HepG2 (cell line): ENCODE measurements around the gene SELENOI. TPM values are rescaled to one million over a fixed set of nuclear protein-coding genes. Genes with fewer than 3 reads are reported as not detected.

Experiments
- ATAC-seq: fragments of 200-7000 bp; cut with Tn5 transposase; 3 replicates; pipeline ENCODE4 v1.9.1; 2020; ENCODE audit warnings: mild to moderate bottlenecking, moderate library complexity
- BruUV-seq: library from RNA; stranded (reverse); fragments of 400-500 nt; replicated peaks from 2 replicates; lab custom pipeline; 2021; lab: Mats Ljungman, UMichigan
- CTCF ChIA-PET: fragments of 300-600 bp; formaldehyde crosslinking; extraction: SDS; loops from one replicate; lab custom pipeline; 2021; ENCODE audit warnings: low total read pairs, inconsistent platforms, low intra/inter-chr PET ratio; lab: Yijun Ruan, JAX
- POLR2A ChIA-PET: fragments of 350-600 bp; sonication (Branson Sonifier 250); formaldehyde crosslinking; loops from one replicate; lab custom pipeline; 2020; ENCODE audit warnings: antibody characterized with exemption, inconsistent platforms; lab: Yijun Ruan, JAX
- DNase-seq: peaks from one replicate; pipeline ENCODE4 v3.0.0-alpha.2; 2015; ENCODE audit warnings: low spot score
- FAIRE-seq: peaks from 3 replicates; lab custom pipeline; 2011; peaks lifted over from hg19 to GRCh38; lab: Jason Lieb, UNC
- H2AFZ ChIP-seq: one replicate; pipeline ENCODE4 v1.6.1; 2011; ENCODE audit warnings: low read length, inconsistent platforms
- H3K27ac ChIP-seq: fragments of 300-600 bp; 3 replicates; pipeline ENCODE4 v1.8.0; 2011; ENCODE audit warnings: mixed run types, mild to moderate bottlenecking, mixed read lengths, low read length, inconsistent platforms; ENCODE audit not compliant: insufficient read depth; ENCODE audit errors: extremely low read length
- H3K27me3 ChIP-seq, 2 experiments: fragments of 200-600 bp in 1 of 2; 2 replicates in 1 of 2; 3 replicates in 1 of 2; pipeline versions ENCODE4 v1.6.0 to v1.8.0; 2011; ENCODE audit warnings: low read length in 2 of 2, mild to moderate bottlenecking in 2 of 2, moderate library complexity in 2 of 2, inconsistent platforms in 1 of 2; ENCODE audit not compliant: insufficient read depth in 2 of 2, control insufficient read depth in 1 of 2
- H3K36me3 ChIP-seq, 2 experiments: fragments of 200-600 bp in 1 of 2; replicated peaks in 1 of 2; 2 replicates in 1 of 2; 3 replicates in 1 of 2; pipeline versions ENCODE4 v1.5.1 to v1.8.0; 2011; ENCODE audit warnings: low read length in 2 of 2, inconsistent platforms in 1 of 2; ENCODE audit not compliant: insufficient read depth in 2 of 2, control insufficient read depth in 1 of 2
- H3K4me1 ChIP-seq: 2 replicates; pipeline ENCODE4 v1.5.1; 2012; ENCODE audit warnings: low read length, inconsistent platforms; ENCODE audit not compliant: insufficient read depth
- H3K4me2 ChIP-seq: 2 replicates; pipeline ENCODE4 v1.6.0; 2011; ENCODE audit warnings: low read depth, low read length, inconsistent platforms
- H3K4me3 ChIP-seq, 3 experiments: fragments of 200-600 bp in 1 of 3; sonication (generic), shearing (Covaris generic) in 1 of 3; replicated peaks in 1 of 3; 2 replicates each; pipeline ENCODE4 v1.5.1; 2011 to 2016; ENCODE audit warnings: low read length in 3 of 3, inconsistent platforms in 2 of 3, low read depth in 2 of 3, mild to moderate bottlenecking in 2 of 3, control low read depth in 1 of 3, mixed read lengths in 1 of 3; ENCODE audit not compliant: insufficient read depth in 1 of 3
- H3K79me2 ChIP-seq: one replicate; pipeline ENCODE4 v1.6.1; 2011; ENCODE audit warnings: low read length, inconsistent platforms; ENCODE audit not compliant: insufficient read depth
- H3K9ac ChIP-seq: 2 replicates; pipeline ENCODE4 v1.6.0; 2011; ENCODE audit warnings: mild to moderate bottlenecking, low read depth, low read length, inconsistent platforms; ENCODE audit not compliant: insufficient read depth
- H3K9me3 ChIP-seq: 2 replicates; pipeline ENCODE4 v1.5.1; 2012; ENCODE audit warnings: mild to moderate bottlenecking, low read length
- H4K20me1 ChIP-seq: 2 replicates; pipeline ENCODE4 v1.6.0; 2011; ENCODE audit warnings: inconsistent platforms, mild to moderate bottlenecking, low read length, moderate library complexity; ENCODE audit not compliant: insufficient read depth
- FOXK2 ChIP-seq: fragments of 450-650 bp; IDR thresholded peaks from 2 replicates; pipeline ENCODE4 v1.6.1; 2016
- NR2F6 ChIP-seq, 2 experiments: IDR thresholded peaks; 2 replicates each; pipeline ENCODE4 v1.6.1; 2016; ENCODE audit warnings: antibody characterized with exemption in 1 of 2, mild to moderate bottlenecking in 1 of 2
- SMC3 ChIP-seq: IDR thresholded peaks from 2 replicates; pipeline ENCODE4 v1.6.1; 2011; ENCODE audit warnings: low read length, improper control_type of control experiment
- STAG1 ChIP-seq: sonication (generic); formaldehyde crosslinking; IDR thresholded peaks from 2 replicates; pipeline ENCODE4 v1.4.0; 2020; ENCODE audit warnings: missing genetic modification reagents
- SUZ12 ChIP-seq: fragments of 150-350 bp; IDR thresholded peaks from 2 replicates; pipeline ENCODE4 v1.6.1; 2014; ENCODE audit warnings: low read depth, low read length
- TRIM22 ChIP-seq: fragments of 450-650 bp; IDR thresholded peaks from 2 replicates; pipeline ENCODE4 v1.6.1; 2017
- ZHX2 ChIP-seq, 2 experiments: sonication (generic) in 1 of 2; formaldehyde crosslinking in 1 of 2; IDR thresholded peaks; 2 replicates each; pipeline versions ENCODE4 v1.6.1 to v1.9.0; 2014 to 2022; ENCODE audit warnings: antibody characterized with exemption in 1 of 2, borderline replicate concordance in 1 of 2, inconsistent platforms in 1 of 2, low read depth in 1 of 2, missing genetic modification reagents in 1 of 2
- ZNF335 ChIP-seq: sonication (generic); formaldehyde crosslinking; IDR thresholded peaks from 2 replicates; pipeline ENCODE4 v1.4.0; 2020; ENCODE audit warnings: missing genetic modification reagents
- ZNF512B ChIP-seq: sonication (generic); formaldehyde crosslinking; IDR thresholded peaks from 2 replicates; pipeline ENCODE4 v1.5.1; 2020; ENCODE audit warnings: missing genetic modification reagents, mild to moderate bottlenecking, borderline replicate concordance
- ZNF580 ChIP-seq: IDR thresholded peaks from 2 replicates; pipeline ENCODE4 v1.6.1; 2016; ENCODE audit warnings: low read depth, borderline replicate concordance
- WGBS: methylation state at CpG from one replicate; pipeline ENCODE4 v1.1.6; 2017; ENCODE audit warnings: low lambda C conversion rate; 5-methylcytosine and 5-hydroxymethylcytosine counted together
- in situ Hi-C: cut with HindIII; loops from 2 replicates; pipeline ENCODE4 v1.10.0; 2017; ENCODE audit warnings: low pct_unique_long_range_greater_than_20kb; ENCODE audit not compliant: extremely low pct_ligation_motif_present
- intact Hi-C: fragments of 100-400 bp; cut with micrococcal nuclease; formaldehyde crosslinking; loops from one replicate; pipeline ENCODE4 v1.10.0; 2022; ENCODE audit not compliant: unreplicated experiment
- polyA plus RNA-seq, 8 experiments: library from polyadenylated mRNA; depleted of rRNA in 3 of 8; stranded (reverse) in 7 of 8; unstranded in 1 of 8; fragments of >200 nt; fragmentation: Illumina TruSeq in 4 of 8; extraction: Trizol in 4 of 8; gene quantifications; 2 replicates each; pipeline versions ENCODE4 v1.2.1 to v1.2.3, GENCODE V29; 2011 to 2016; ENCODE audit warnings: low read depth in 4 of 8, missing spikeins in 1 of 8, mixed read lengths in 1 of 8; ENCODE audit not compliant: insufficient read depth in 1 of 8
- total RNA-seq, 5 experiments: library from RNA; depleted of rRNA; stranded (reverse); fragments of >200 nt; fragmentation: Illumina TruSeq; extraction: Trizol; gene quantifications; 2 replicates each; pipeline ENCODE4 v1.2.3, GENCODE V29; 2016; ENCODE audit warnings: low read depth in 1 of 5

Gene SELENOI
- total and polyA plus RNA-seq, 2 of the 13 experiments (the other 11 are each of a cell fraction or from before 2014, with no cell fraction given): 27.7 to 60.3 TPM

GRCh38 chr2:26314243-26314642 is 31.7 kb upstream of the SELENOI start (continued):
- TF ChIP-seq TRIM22 (no peak), NR2F6 (IDR thresholded peaks at IDR 0.05) (no peak), NR2F6 (CRISPR knock-in tag; IDR thresholded peaks at IDR 0.05) (peak; percentile 59), SMC3 (peak; percentile 30; the same call in 1 of the 2 replicates)

- no peak overlapping the region for H3K4me3 ChIP-seq
- no peak overlapping the region for H3K27ac ChIP-seq
- H3K79me2 ChIP-seq: no peaks in the 10 kb centered on the region
- WGBS: 4% methylated on average over 2 of the region's 2 CpGs
- in situ Hi-C loops (loop anchor here (5.0 kb wide), 1 partner anchor 151 kb away; no protein-coding TSS in a partner anchor), intact Hi-C loops (loop anchor here (2.0 kb wide), 2 partner anchors 15 to 153 kb away; no protein-coding TSS in a partner anchor)
- ChIA-PET CTCF (interaction anchor here (1.5 to 2.0 kb wide), 2 partner anchors 14 to 153 kb away, joined by 8 to 9 read pairs; no protein-coding TSS in a partner anchor), POLR2A (interaction anchor here (1.4 kb wide), 1 partner anchor 152 kb away, joined by 3 read pairs; no protein-coding TSS in a partner anchor)
- H3K9me3 ChIP-seq: no peaks in the 10 kb centered on the region
- no TSS peak for BruUV-seq
- peak; percentile 30; the same call in 2 of the 3 replicates for ATAC-seq
- H2AFZ ChIP-seq: no peak overlapping the region
- no peak overlapping the region for H3K4me2 ChIP-seq
- H3K27me3 ChIP-seq: peaks cover 10 to 69% of the 10 kb centered on the region in 2 experiments; a peak in 4 of 5 replicates
- peak; percentile 35 for DNase-seq
- H3K36me3 ChIP-seq: no peaks in the 10 kb centered on the region
- H3K4me1 ChIP-seq: no peaks in the 10 kb centered on the region
- peak; percentile 60 for FAIRE-seq
- H4K20me1 ChIP-seq: no peaks in the 10 kb centered on the region
- no peak overlapping the region for H3K9ac ChIP-seq
- no peak for TF ChIP-seq SUZ12
- no peak for TF ChIP-seq FOXK2
- peak; percentile 62 for TF ChIP-seq SMC3
- no peak for TF ChIP-seq ZHX2 (IDR thresholded peaks at IDR 0.05; ENCODE audit: low read depth)
- TF ChIP-seq ZHX2 (CRISPR knock-in tag; IDR thresholded peaks at IDR 0.05; ENCODE audit: borderline replicate concordance): no peak
- TF ChIP-seq ZNF512B: no peak
- peak; percentile 69 for TF ChIP-seq STAG1 (CRISPR knock-in tag)
- TF ChIP-seq ZNF580 (CRISPR knock-in tag): no peak
- TF ChIP-seq ZNF335 (CRISPR knock-in tag): no peak
Observed at GRCh38 chr2:26316041-26316440, 29.9 kb upstream of the SELENOI start.
